Activated CD4-positive, alpha-beta memory T cell treated with anti-CD3 and anti-CD28 coated beads for 36 hours (primary cell): ENCODE results near the gene ZNF607. TPM values are rescaled to one million over a fixed set of nuclear protein-coding genes. Genes with fewer than 3 reads are reported as not detected.
"Not testable (repeated sequence)": the region's sequence is repeated elsewhere in the genome, so short reads cannot be mapped to it uniquely, and the experiment has no call there.

Experiments used
- CTCF ChIA-PET: fragments of 350-600 bp; sonication (Branson Sonifier 250); formaldehyde crosslinking; loops from one replicate; lab custom pipeline; 2021; ENCODE audit warnings: antibody characterized with exemption, inconsistent platforms; lab: Charles Lee
- POLR2A ChIA-PET: fragments of 350-600 bp; sonication (Branson Sonifier 250); formaldehyde crosslinking; loops from one replicate; lab custom pipeline; 2021; ENCODE audit warnings: antibody characterized with exemption; lab: Charles Lee
- DNase-seq: peaks from one replicate; pipeline ENCODE4 v3.0.0-alpha.2; 2020
- H3K27ac Mint-ChIP-seq: one replicate; pipeline ENCODE4 v1.8.0; 2021; ENCODE audit warnings: mixed read lengths
- H3K27me3 Mint-ChIP-seq: one replicate; pipeline ENCODE4 v1.8.0; 2021; ENCODE audit warnings: mixed read lengths
- H3K36me3 Mint-ChIP-seq: one replicate; pipeline ENCODE4 v1.8.0; 2021; ENCODE audit warnings: mixed read lengths
- H3K4me1 Mint-ChIP-seq: one replicate; pipeline ENCODE4 v1.8.0; 2021; ENCODE audit warnings: low read depth, mixed read lengths
- H3K4me3 Mint-ChIP-seq: one replicate; pipeline ENCODE4 v1.8.0; 2021; ENCODE audit warnings: mild to moderate bottlenecking, mixed read lengths
- H3K9me3 Mint-ChIP-seq: one replicate; pipeline ENCODE4 v1.8.0; 2021; ENCODE audit warnings: mixed read lengths
- intact Hi-C: fragments of 100-400 bp; cut with micrococcal nuclease; formaldehyde crosslinking; loops from one replicate; pipeline ENCODE4 v1.15.1; 2023
- total RNA-seq, 2 experiments: library from RNA; stranded (reverse); gene quantifications; one replicate each; pipeline ENCODE4 v1.2.3, GENCODE V29; 2021

ZNF607 gene
- total RNA-seq, result 1 to 10 TPM; 5.3 to 7.0 TPM

DNA sequence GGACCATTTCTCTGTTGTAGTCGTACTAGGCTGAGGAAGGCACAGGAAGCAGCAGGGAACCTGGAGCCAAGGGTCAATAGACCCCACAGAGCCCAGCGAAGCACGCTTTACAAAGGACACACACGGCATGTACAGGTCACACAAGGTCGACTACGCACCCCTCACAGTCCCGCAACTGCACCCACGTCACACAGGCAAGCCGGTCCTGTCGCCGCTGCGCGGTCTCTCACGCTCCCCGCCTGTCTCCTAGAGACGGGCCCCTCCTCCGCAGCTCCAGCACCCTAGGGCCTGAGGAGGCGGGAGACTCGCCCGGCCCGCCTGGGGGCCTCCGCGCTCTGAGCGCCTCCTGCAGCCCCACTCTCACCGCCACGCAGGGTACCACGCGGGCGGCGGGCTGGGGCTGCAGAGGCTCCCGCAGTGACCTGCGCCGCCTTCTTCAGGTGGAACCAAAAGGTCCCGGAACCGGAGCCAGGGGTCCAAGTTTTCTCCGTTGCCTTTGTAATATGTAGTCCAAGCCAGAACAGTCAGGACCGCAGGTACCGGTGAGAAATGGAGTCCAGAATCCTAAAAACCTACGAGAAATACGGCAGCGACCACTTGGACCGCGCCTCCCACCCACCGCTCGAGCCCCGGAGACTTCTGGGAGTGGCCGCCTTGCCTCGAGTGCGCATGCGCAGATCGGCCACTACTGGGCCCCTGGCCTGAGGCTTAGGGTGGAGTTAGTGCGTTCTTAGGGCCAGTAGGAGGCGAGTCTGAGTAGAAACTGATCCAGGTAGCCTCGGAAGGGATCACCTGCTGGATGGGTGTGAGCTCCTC is at the start of gene ZNF607:
ZNF607 (minus strand) TSS at position 651 of the 816 bp plus-strand sequence. CDS start 8,143 bp downstream, outside the sequence.
- Mint-ChIP-seq H3K9me3 (peaks cover 6% of the 10 kb centered on the region), H3K4me1 (peaks cover 13% of the 10 kb centered on the region), H3K27me3 (no peaks in the 10 kb centered on the region), H3K36me3 (peaks cover 9% of the 10 kb centered on the region), H3K4me3 (peak within 1 kb of the TSS; percentile 89), H3K27ac (peak within 1 kb of the TSS; percentile 82)
- intact Hi-C loops, result loop anchor here (1.0 to 2.0 kb wide), 4 partner anchors 27 to 126 kb away; partner anchors contain the start of gene ZNF573
- ChIA-PET CTCF (interaction anchor here (0.6 kb wide), 2 partner anchors 39 to 65 kb away, joined by 3 read pairs; no protein-coding TSS in a partner anchor), POLR2A (interaction anchor here (1.9 kb wide), 1 partner anchor 60 kb away, joined by 5 read pairs; the partner anchor contains the start of gene ZNF573)
- peak; percentile 92 for DNase-seq

DNA sequence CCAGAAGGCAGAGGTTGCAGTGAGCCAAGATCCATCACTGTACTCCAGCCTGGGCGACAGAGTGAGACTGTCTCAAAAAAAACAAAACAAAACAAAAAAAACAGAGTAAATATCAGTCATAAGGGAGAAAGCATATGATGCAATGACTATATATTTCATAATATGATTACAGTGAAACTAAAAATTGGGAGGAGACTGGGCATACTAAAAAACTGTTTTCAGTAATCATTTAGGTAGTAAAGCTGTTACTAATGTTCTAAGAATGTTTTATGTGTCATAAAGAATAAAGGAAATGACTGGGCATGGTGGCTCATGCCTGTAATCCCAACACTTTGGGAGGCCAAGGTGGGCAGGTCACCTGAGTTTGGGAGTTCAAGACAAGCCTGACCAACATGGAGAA is 43.9 kb upstream of the ZNF607 start:
- peaks cover 6% of the 10 kb centered on the region for H3K9me3 Mint-ChIP-seq
- H3K27me3 Mint-ChIP-seq, result no peaks in the 10 kb centered on the region
- ChIA-PET CTCF (no interaction called here), POLR2A (no interaction called here)
- H3K4me3 Mint-ChIP-seq, result no peak overlapping the region
- peaks cover 10% of the 10 kb centered on the region for H3K4me1 Mint-ChIP-seq
- peak; percentile 45 for DNase-seq
- intact Hi-C loops, result loop anchor here (1.0 kb wide), 1 partner anchor 16 kb away; the partner anchor contains the start of gene ZNF573
- peak overlapping the region; percentile 51 for H3K27ac Mint-ChIP-seq
- H3K36me3 Mint-ChIP-seq, result peaks cover 59% of the 10 kb centered on the region

DNA sequence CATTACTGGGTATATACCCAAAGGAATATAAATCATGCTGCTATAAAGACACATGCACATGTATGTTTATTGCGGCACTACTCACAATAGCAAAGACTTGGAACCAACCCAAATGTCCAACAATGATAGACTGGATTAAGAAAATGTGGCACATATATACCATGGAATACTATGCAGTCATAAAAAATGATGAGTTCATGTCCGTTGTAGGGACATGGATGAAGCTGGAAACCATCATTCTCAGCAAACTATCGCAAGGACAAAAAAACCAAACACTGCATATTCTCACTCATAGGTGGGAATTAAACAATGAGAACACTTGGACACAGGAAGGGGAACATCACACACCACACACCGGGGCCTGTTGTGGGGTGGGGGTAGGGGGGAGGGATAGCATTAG is 38.1 kb upstream of the ZNF607 start:
- intact Hi-C loops, CTCF ChIA-PET, POLR2A ChIA-PET, DNase-seq, H3K27ac Mint-ChIP-seq, H3K4me3 Mint-ChIP-seq, H3K4me1 Mint-ChIP-seq, H3K27me3 Mint-ChIP-seq: not testable (repeated sequence)
- peaks cover 26% of the 10 kb centered on the region for H3K9me3 Mint-ChIP-seq
- peaks cover 58% of the 10 kb centered on the region for H3K36me3 Mint-ChIP-seq

DNA sequence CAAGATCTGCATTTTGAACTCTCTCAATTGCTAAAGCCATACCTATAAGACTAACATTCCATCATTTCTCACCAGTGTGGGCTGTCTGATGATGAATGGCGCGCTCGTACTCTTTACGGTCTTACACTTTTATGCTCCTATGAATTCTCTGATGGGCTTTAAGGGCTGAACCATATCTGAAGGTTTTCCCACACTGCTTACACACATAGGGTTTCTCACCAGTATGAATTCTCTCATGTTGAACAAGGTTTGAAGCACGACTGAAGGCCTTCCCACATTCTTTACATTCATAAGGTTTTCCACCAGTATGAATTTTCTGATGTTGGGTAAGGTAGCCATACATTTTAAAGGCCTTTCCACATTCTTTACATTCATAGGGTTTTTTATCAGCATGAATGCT is 18.8 kb upstream of the ZNF607 start:
- ChIA-PET CTCF (no interaction called here), POLR2A (no interaction called here)
- Mint-ChIP-seq H3K27ac (no peak overlapping the region), H3K36me3 (peaks cover 86% of the 10 kb centered on the region), H3K27me3 (no peaks in the 10 kb centered on the region), H3K9me3 (peaks cover 89% of the 10 kb centered on the region), H3K4me1 (no peaks in the 10 kb centered on the region), H3K4me3 (no peak overlapping the region)
- DNase-seq, result no peak
- intact Hi-C loops, result no loop called here

DNA sequence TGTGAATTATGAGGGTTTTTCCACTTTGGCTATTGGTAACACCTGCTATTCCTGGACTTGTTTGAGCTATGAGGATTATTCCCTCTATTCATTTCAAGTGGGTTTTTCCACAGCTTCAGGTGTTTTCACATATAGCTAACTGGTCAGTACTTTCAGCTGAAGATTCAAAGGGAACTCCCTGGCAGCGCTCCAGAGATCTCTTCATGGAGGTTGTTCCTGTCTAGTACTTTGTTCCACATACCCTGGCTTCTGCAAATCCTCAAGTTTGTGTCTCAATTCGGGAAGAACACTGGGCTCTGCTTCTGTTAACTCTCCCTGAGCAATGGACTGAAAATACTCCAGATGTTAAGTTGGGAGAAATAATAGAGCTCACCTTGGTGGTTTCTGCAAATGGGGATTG is 5.6 kb upstream of the ZNF607 start:
- Mint-ChIP-seq H3K27me3 (no peaks in the 10 kb centered on the region), H3K36me3 (peaks cover 14% of the 10 kb centered on the region), H3K9me3 (peaks cover 20% of the 10 kb centered on the region), H3K4me3 (no peak overlapping the region), H3K27ac (no peak overlapping the region), H3K4me1 (no peaks in the 10 kb centered on the region)
- intact Hi-C loops, result no loop called here
- ChIA-PET CTCF (no interaction called here), POLR2A (no interaction called here)
- DNase-seq, result no peak

DNA sequence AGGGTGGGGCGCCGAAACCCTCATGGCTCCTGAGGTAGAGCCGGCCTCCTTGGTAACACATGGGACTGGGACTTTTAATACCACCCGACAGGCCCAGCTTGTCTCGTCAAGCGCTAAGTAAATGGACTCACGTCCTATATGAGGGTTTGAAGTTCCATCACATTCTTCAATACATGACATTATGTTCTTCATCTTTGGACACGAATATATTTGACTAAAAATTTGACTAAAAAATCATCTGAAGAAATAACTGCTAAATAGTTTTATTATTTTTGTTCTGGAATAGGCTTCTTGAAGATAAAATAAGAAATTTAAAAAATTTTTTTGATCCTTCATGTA is 335 bp upstream of the ZNF607 start:
- intact Hi-C loops, result loop anchor here (1.0 to 2.0 kb wide), 4 partner anchors 27 to 127 kb away; partner anchors contain the start of gene ZNF573
- ChIA-PET CTCF (no interaction called here), POLR2A (interaction anchor here (1.9 kb wide), 1 partner anchor 60 kb away, joined by 5 read pairs; the partner anchor contains the start of gene ZNF573)
- no peak for DNase-seq
- H3K27me3 Mint-ChIP-seq, result no peaks in the 10 kb centered on the region
- H3K27ac Mint-ChIP-seq, result no peak overlapping the region
- peaks cover 7% of the 10 kb centered on the region for H3K36me3 Mint-ChIP-seq
- H3K9me3 Mint-ChIP-seq, result peaks cover 7% of the 10 kb centered on the region
- H3K4me1 Mint-ChIP-seq, result peaks cover 13% of the 10 kb centered on the region
- peak overlapping the region; percentile 89 for H3K4me3 Mint-ChIP-seq

DNA sequence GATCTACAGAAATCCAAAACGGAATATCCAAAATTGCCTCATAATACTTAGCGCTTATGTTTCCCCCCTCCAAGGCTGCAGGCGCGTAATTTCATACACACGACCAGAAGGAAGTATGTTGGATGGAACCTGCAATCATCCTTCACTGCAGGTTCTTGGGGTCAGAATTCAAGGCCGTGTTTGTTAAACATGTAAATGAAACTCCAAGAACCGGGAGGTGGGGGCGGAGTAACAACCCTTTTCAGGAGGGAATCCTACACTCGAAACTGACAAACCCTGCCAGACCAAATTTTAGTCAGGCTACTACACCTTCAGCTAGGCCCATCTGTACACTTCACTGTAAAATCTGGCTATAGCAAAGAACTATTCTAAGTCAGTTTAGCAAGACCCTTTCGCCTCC is 1.3 kb downstream of the ZNF607 start:
- POLR2A ChIA-PET, result interaction anchor here (1.9 kb wide), 1 partner anchor 61 kb away, joined by 5 read pairs; the partner anchor contains the start of gene ZNF573

DNA sequence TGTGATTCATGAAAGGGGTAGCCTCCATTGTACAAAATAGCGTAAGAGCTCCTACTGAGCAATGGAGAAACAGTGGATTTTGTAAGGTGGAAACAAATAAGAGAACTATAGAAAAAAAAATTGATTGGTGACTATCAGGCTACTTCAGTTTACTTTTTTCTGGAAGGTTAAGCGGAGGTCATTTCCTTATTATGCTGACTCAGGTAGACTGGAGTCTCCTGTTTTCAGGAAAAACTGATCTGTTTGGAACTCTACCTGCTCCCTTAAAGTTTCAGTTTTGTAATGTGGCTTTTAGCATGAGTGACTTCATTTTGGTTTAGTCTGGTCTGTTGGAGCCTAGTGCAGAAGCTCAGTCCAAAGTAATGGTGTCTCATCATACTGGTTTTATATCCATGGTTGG is 3.4 kb downstream of the ZNF607 start:
- H3K4me1 Mint-ChIP-seq, result peaks cover 13% of the 10 kb centered on the region
- CTCF ChIA-PET, result no interaction called here
- intact Hi-C loops, result no loop called here
- POLR2A ChIA-PET, result no interaction called here
- no peak overlapping the region for H3K27ac Mint-ChIP-seq
- peaks cover 18% of the 10 kb centered on the region for H3K9me3 Mint-ChIP-seq
- no peak overlapping the region for H3K4me3 Mint-ChIP-seq
- peaks cover 28% of the 10 kb centered on the region for H3K36me3 Mint-ChIP-seq
- no peak for DNase-seq
- H3K27me3 Mint-ChIP-seq, result no peaks in the 10 kb centered on the region

More for the DNA sequence above, 1.3 kb downstream of the ZNF607 start:
- H3K4me3 Mint-ChIP-seq, result peak overlapping the region; percentile 89
- CTCF ChIA-PET, result no interaction called here
- intact Hi-C loops, result loop anchor here (2.0 kb wide), 1 partner anchor 26 kb away; no protein-coding TSS in a partner anchor
- peaks cover 14% of the 10 kb centered on the region for H3K36me3 Mint-ChIP-seq
- peaks cover 13% of the 10 kb centered on the region for H3K4me1 Mint-ChIP-seq
- no peaks in the 10 kb centered on the region for H3K27me3 Mint-ChIP-seq
- no peak for DNase-seq
- no peak overlapping the region for H3K27ac Mint-ChIP-seq
- peaks cover 6% of the 10 kb centered on the region for H3K9me3 Mint-ChIP-seq

DNA sequence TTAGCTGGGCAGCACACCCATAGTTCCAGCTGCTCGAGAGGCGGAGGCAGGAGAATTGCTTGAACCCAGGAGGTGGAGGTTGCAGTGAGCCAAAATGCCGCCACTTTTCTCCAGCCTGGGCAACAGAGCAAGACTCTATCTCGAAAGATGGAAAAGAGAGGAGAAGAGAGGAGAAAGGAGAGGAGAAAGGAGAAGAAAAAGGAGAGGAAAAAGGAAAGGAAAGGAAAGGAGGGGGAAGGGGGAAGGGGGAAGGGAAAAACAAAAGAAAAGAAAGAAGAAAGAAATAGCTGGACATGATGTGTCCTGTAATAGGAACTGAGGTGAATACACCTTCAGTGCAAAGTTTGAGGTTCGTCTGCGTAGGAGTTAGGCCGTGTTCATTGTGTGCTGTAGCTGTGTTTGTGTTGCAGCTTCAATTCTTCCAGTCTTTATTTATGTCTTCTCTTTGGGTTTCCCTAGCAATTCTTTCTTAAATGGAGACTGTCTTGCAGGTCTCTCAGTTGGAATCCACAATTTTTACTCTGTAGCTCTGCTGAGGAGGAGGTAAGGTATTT is 13.4 kb downstream of the ZNF607 start:
- no peak overlapping the region for H3K4me3 Mint-ChIP-seq
- peaks cover 76% of the 10 kb centered on the region for H3K36me3 Mint-ChIP-seq
- CTCF ChIA-PET, result no interaction called here
- POLR2A ChIA-PET, result no interaction called here
- intact Hi-C loops, result no loop called here
- H3K27me3 Mint-ChIP-seq, result no peaks in the 10 kb centered on the region
- H3K9me3 Mint-ChIP-seq, result peaks cover 49% of the 10 kb centered on the region
- no peak overlapping the region for H3K27ac Mint-ChIP-seq
- DNase-seq, result no peak
- H3K4me1 Mint-ChIP-seq, result no peaks in the 10 kb centered on the region

DNA sequence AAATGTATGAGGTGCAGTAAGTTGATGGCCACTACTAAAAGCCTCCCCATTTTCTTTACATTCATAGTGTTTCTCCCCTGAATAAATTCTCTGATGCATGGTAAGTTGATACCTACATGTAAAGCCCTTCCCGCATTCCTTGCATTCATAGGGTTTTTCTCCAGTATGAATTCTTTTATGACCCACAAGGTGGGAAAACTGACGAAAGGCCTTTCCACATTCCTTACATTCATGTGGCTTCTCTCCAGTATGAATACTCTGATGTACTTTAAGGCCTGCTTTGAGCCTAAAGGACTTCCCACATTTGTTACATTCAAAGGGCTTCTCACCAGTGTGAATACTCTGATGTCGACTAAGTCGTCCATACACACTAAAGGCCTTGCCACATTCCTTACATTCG is 20.5 kb downstream of the ZNF607 start:
- CTCF ChIA-PET, result no interaction called here
- no peak overlapping the region for H3K4me3 Mint-ChIP-seq
- H3K4me1 Mint-ChIP-seq, result no peaks in the 10 kb centered on the region
- peaks cover 62% of the 10 kb centered on the region for H3K9me3 Mint-ChIP-seq
- POLR2A ChIA-PET, result no interaction called here
- H3K27ac Mint-ChIP-seq, result no peak overlapping the region
- H3K36me3 Mint-ChIP-seq, result peaks cover 64% of the 10 kb centered on the region
- intact Hi-C loops, result loop anchor here (10.0 kb wide), 1 partner anchor 234 kb away; the partner anchor contains the start of genes ZNF569 and ZNF570
- DNase-seq, result no peak
- H3K27me3 Mint-ChIP-seq, result no peaks in the 10 kb centered on the region

DNA sequence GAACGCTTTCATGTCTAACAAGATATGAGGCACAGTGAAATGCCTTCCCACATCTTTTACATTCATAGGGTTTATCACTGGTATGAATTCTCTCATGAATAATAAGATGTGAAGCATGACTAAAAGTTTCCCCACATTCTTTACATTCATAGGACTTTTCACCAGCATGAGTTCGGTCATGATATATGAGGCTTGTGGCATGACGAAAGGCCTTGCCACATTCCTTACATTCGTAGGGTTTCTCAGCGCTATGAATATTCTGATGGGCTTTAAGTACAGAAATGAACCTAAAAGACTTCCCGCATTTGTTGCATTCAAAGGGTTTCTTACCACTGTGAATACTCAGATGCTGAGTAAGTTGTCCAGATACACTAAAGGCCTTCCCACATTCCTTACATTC is 21.3 kb downstream of the ZNF607 start:
- DNase-seq, result no peak
- peaks cover 57% of the 10 kb centered on the region for H3K9me3 Mint-ChIP-seq
- peaks cover 58% of the 10 kb centered on the region for H3K36me3 Mint-ChIP-seq
- H3K4me3 Mint-ChIP-seq, result no peak overlapping the region
- ChIA-PET CTCF (no interaction called here), POLR2A (no interaction called here)
- intact Hi-C loops, result loop anchor here (10.0 kb wide), 1 partner anchor 233 kb away; the partner anchor contains the start of genes ZNF569 and ZNF570
- H3K4me1 Mint-ChIP-seq, result no peaks in the 10 kb centered on the region
- H3K27me3 Mint-ChIP-seq, result no peaks in the 10 kb centered on the region
- no peak overlapping the region for H3K27ac Mint-ChIP-seq
